GM12864 (cell line): ENCODE data around the gene MARCKS.

Source experiments
- DNase-seq: peaks from one replicate; pipeline ENCODE4 v3.0.0-alpha.2; 2011; ENCODE audit warnings: low read depth
- H3K4me3 ChIP-seq: 2 replicates; pipeline ENCODE4 v1.5.1; 2011; ENCODE audit warnings: mild to moderate bottlenecking, low read depth, low read length, control low read depth
- CTCF ChIP-seq: IDR thresholded peaks from 2 replicates; pipeline ENCODE4 v1.5.1; 2011; ENCODE audit warnings: low read depth, mild to moderate bottlenecking, moderate library complexity, low read length, control low read depth, inconsistent platforms; ENCODE audit errors: missing control alignments

MARCKS gene

GRCh38 chr6:113848280-113848679 is 8.9 kb upstream of the MARCKS start:
- no peak for TF ChIP-seq CTCF
- DNase-seq: no peak
- H3K4me3 ChIP-seq: no peak overlapping the region

- no peak overlapping the region for H3K4me3 ChIP-seq
- no peak for TF ChIP-seq CTCF
- DNase-seq: no peak
Measured at GRCh38 chr6:113848811-113849210, 8.3 kb upstream of the MARCKS start.

GRCh38 chr6:113853252-113853651 is 3.9 kb upstream of the MARCKS start:
- no peak for TF ChIP-seq CTCF
- no peak overlapping the region for H3K4me3 ChIP-seq
- DNase-seq: no peak

GRCh38 chr6:113854531-113855499 is 2.3 kb upstream of the MARCKS start:
- no peak for DNase-seq
- peak; percentile 26 for TF ChIP-seq CTCF
- peak overlapping the region; percentile 99 for H3K4me3 ChIP-seq

- peak overlapping the region; percentile 99 for H3K4me3 ChIP-seq
- no peak for DNase-seq
- TF ChIP-seq CTCF: no peak
Measured at GRCh38 chr6:113855500-113856374, 1.4 kb upstream of the MARCKS start.

GRCh38 chr6:113856375-113856624 is 845 bp upstream of the MARCKS start:
- peak overlapping the region; percentile 99 for H3K4me3 ChIP-seq
- no peak for TF ChIP-seq CTCF
- no peak for DNase-seq
